Urinary bladder (tissue), 4 donors: ENCODE results near the gene SH3RF1. TPM values are rescaled to one million over a fixed set of nuclear protein-coding genes. Genes with fewer than 3 reads are reported as not detected.

Experiments
- DNase-seq: peaks from one replicate; pipeline ENCODE4 v3.0.0-alpha.2; 2015; ENCODE audit errors: extremely low spot score
- H3K27ac ChIP-seq: one replicate; pipeline ENCODE4 v1.5.1; 2013; ENCODE audit warnings: low read depth, mild to moderate bottlenecking, moderate library complexity
- H3K36me3 ChIP-seq: one replicate; pipeline ENCODE4 v1.6.1; 2013; ENCODE audit warnings: mild to moderate bottlenecking, moderate library complexity; ENCODE audit not compliant: insufficient read depth
- H3K4me1 ChIP-seq: one replicate; pipeline ENCODE4 v1.6.1; 2013; ENCODE audit warnings: mild to moderate bottlenecking, moderate library complexity; ENCODE audit not compliant: insufficient read depth
- H3K4me3 ChIP-seq: one replicate; pipeline ENCODE4 v1.5.1; 2013; ENCODE audit warnings: low read depth, low read length
- WGBS: extraction: QIAGEN DNeasy Blood & Tissue Kit; methylation state at CpG from one replicate; pipeline ENCODE4 v1.1.7; 2013; 5-methylcytosine and 5-hydroxymethylcytosine counted together
- polyA plus RNA-seq: library from polyadenylated mRNA; stranded (reverse); fragments of 200-250 nt; gene quantifications from one replicate; pipeline ENCODE4 v1.2.3, GENCODE V29; 2013
- total RNA-seq: library from RNA; depleted of rRNA; stranded (reverse); fragments of >200 nt; gene quantifications from one replicate; pipeline ENCODE4 v1.2.3, GENCODE V29; 2014
- donor health status: healthy with polysubstance abuse.
- donor health status: healthy.

Gene SH3RF1
- total and polyA plus RNA-seq, 2 donors, result 7.7 to 11.1 TPM

GRCh38 chr4:169236873-169237626 is 33.7 kb downstream of the SH3RF1 start:
- no peak for DNase-seq
- WGBS, result 46% methylated on average over 6 of the region's 6 CpGs
- Histone ChIP-seq H3K4me3 (no peak overlapping the region), H3K4me1 (peaks cover 2% of the 10 kb centered on the region), H3K36me3 (no peaks in the 10 kb centered on the region), H3K27ac (no peak overlapping the region)

- no peak for DNase-seq
- Histone ChIP-seq H3K4me1 (peaks cover 2% of the 10 kb centered on the region), H3K27ac (no peak overlapping the region), H3K36me3 (no peaks in the 10 kb centered on the region), H3K4me3 (no peak overlapping the region)
- WGBS, result 77% methylated on average over 6 of the region's 6 CpGs
Measured at GRCh38 chr4:169236078-169236477, 34.7 kb downstream of the SH3RF1 start.

GRCh38 chr4:169234137-169234855 is 36.5 kb downstream of the SH3RF1 start:
- Histone ChIP-seq H3K36me3 (no peaks in the 10 kb centered on the region), H3K27ac (no peak overlapping the region), H3K4me1 (peaks cover 2% of the 10 kb centered on the region), H3K4me3 (no peak overlapping the region)
- 82% methylated on average over 7 of the region's 7 CpGs for WGBS
- DNase-seq, result no peak

- no peak for DNase-seq
- Histone ChIP-seq H3K36me3 (no peaks in the 10 kb centered on the region), H3K27ac (no peak overlapping the region), H3K4me1 (peaks cover 2% of the 10 kb centered on the region), H3K4me3 (no peak overlapping the region)
- 86% methylated on average over 4 of the region's 4 CpGs for WGBS
Measured at GRCh38 chr4:169233691-169234090, 37.1 kb downstream of the SH3RF1 start.

- WGBS, result 86% methylated on average over 4 of the region's 4 CpGs
Measured at GRCh38 chr4:169231647-169232262, 39.0 kb downstream of the SH3RF1 start.

GRCh38 chr4:169229571-169230028 is 41.2 kb downstream of the SH3RF1 start:
- no peaks in the 10 kb centered on the region for H3K36me3 ChIP-seq
- H3K4me1 ChIP-seq, result no peaks in the 10 kb centered on the region
- 45% methylated on average over 6 of the region's 6 CpGs for WGBS
- DNase-seq, result no peak
- no peak overlapping the region for H3K4me3 ChIP-seq
- H3K27ac ChIP-seq, result no peak overlapping the region

More at GRCh38 chr4:169231647-169232262, 39.0 kb downstream of the SH3RF1 start:
- Histone ChIP-seq H3K27ac (no peak overlapping the region), H3K4me3 (no peak overlapping the region), H3K36me3 (no peaks in the 10 kb centered on the region), H3K4me1 (no peaks in the 10 kb centered on the region)
- DNase-seq, result no peak

- 100% methylated on average over 1 of the region's 1 CpG for whole genome bisulfite sequencing
- Histone ChIP-seq H3K4me3 (no peak overlapping the region), H3K4me1 (no peaks in the 10 kb centered on the region), H3K36me3 (no peaks in the 10 kb centered on the region), H3K27ac (no peak overlapping the region)
- DNase-seq, result no peak
Measured at GRCh38 chr4:169228076-169228475, 42.7 kb downstream of the SH3RF1 start.

GRCh38 chr4:169226565-169226964 is 44.2 kb downstream of the SH3RF1 start:
- DNase-seq, result no peak
- H3K27ac ChIP-seq, result no peak overlapping the region
- H3K4me1 ChIP-seq, result no peaks in the 10 kb centered on the region

GRCh38 chr4:169225812-169226211 is 44.9 kb downstream of the SH3RF1 start:
- no peak for DNase-seq
- WGBS, result 49% methylated on average over 2 of the region's 2 CpGs
- H3K4me3 ChIP-seq, result no peak overlapping the region
- no peaks in the 10 kb centered on the region for H3K4me1 ChIP-seq
- no peaks in the 10 kb centered on the region for H3K36me3 ChIP-seq
- H3K27ac ChIP-seq, result no peak overlapping the region

More at GRCh38 chr4:169226565-169226964, 44.2 kb downstream of the SH3RF1 start:
- H3K36me3 ChIP-seq, result no peaks in the 10 kb centered on the region
- H3K4me3 ChIP-seq, result no peak overlapping the region

GRCh38 chr4:169225058-169225751 is 45.6 kb downstream of the SH3RF1 start:
- 90% methylated on average over 4 of the region's 4 CpGs for WGBS
- no peak for DNase-seq
- Histone ChIP-seq H3K36me3 (no peaks in the 10 kb centered on the region), H3K4me3 (no peak overlapping the region), H3K27ac (no peak overlapping the region), H3K4me1 (no peaks in the 10 kb centered on the region)

GRCh38 chr4:169222761-169223160 is 48.0 kb downstream of the SH3RF1 start:
- Histone ChIP-seq H3K36me3 (no peaks in the 10 kb centered on the region), H3K4me1 (no peaks in the 10 kb centered on the region), H3K4me3 (no peak overlapping the region), H3K27ac (no peak overlapping the region)
- 70% methylated on average over 6 of the region's 6 CpGs for WGBS
- no peak for DNase-seq

- H3K36me3 ChIP-seq, result no peaks in the 10 kb centered on the region
- no peaks in the 10 kb centered on the region for H3K4me1 ChIP-seq
- no peak overlapping the region for H3K27ac ChIP-seq
- no peak for DNase-seq
- H3K4me3 ChIP-seq, result no peak overlapping the region
- WGBS, result 79% methylated on average over 3 of the region's 3 CpGs
Measured at GRCh38 chr4:169221662-169222061, 49.1 kb downstream of the SH3RF1 start.

GRCh38 chr4:169220854-169221411 is 49.8 kb downstream of the SH3RF1 start:
- H3K4me1 ChIP-seq, result no peaks in the 10 kb centered on the region
- no peak overlapping the region for H3K4me3 ChIP-seq
- no peak for DNase-seq
- H3K27ac ChIP-seq, result no peak overlapping the region
- no peaks in the 10 kb centered on the region for H3K36me3 ChIP-seq
- WGBS, result 61% methylated on average over 7 of the region's 7 CpGs
